HEK293 (cell line): ENCODE measurements around the gene LPIN1.
A peak's percentile ranks its signal among the peaks of the same experiment; 100 is the strongest.

ENCODE experiments used
- KLF16 ChIP-seq: fragments of 450-650 bp; formaldehyde crosslinking; IDR thresholded peaks from 2 replicates; pipeline ENCODE4 v1.5.1; 2017; ENCODE audit warnings: missing biosample characterization, missing genetic modification characterization
- RBAK ChIP-seq: fragments of 450-650 bp; formaldehyde crosslinking; IDR thresholded peaks from 2 replicates; pipeline ENCODE4 v1.5.1; 2016; ENCODE audit warnings: missing biosample characterization, missing genetic modification characterization
- ZBTB7A ChIP-seq: fragments of 450-650 bp; formaldehyde crosslinking; IDR thresholded peaks from 2 replicates; pipeline ENCODE4 v1.5.1; 2016; ENCODE audit warnings: low read depth, missing biosample characterization, missing genetic modification characterization
- ZBTB8A ChIP-seq: fragments of 450-650 bp; formaldehyde crosslinking; IDR thresholded peaks from 2 replicates; pipeline ENCODE4 v1.5.1; 2016; ENCODE audit warnings: missing biosample characterization, missing genetic modification characterization
- ZFHX2 ChIP-seq: fragments of 450-650 bp; formaldehyde crosslinking; conservative IDR thresholded peaks from 2 replicates; pipeline ENCODE4 v1.5.1; 2016; ENCODE audit warnings: missing biosample characterization, missing genetic modification characterization
- ZIC2 ChIP-seq: fragments of 450-650 bp; formaldehyde crosslinking; IDR thresholded peaks from 2 replicates; pipeline ENCODE4 v1.5.1; 2016; ENCODE audit warnings: missing biosample characterization, missing genetic modification characterization
- ZNF133 ChIP-seq: fragments of 450-650 bp; formaldehyde crosslinking; IDR thresholded peaks from 2 replicates; pipeline ENCODE4 v1.5.1; 2016; ENCODE audit warnings: missing biosample characterization, missing genetic modification characterization
- ZNF140 ChIP-seq: fragments of 450-650 bp; formaldehyde crosslinking; IDR thresholded peaks from 2 replicates; pipeline ENCODE4 v1.5.1; 2016; ENCODE audit warnings: missing biosample characterization, missing genetic modification characterization
- ZNF146 ChIP-seq: fragments of 450-650 bp; formaldehyde crosslinking; IDR thresholded peaks from 2 replicates; pipeline ENCODE4 v1.5.1; 2016; ENCODE audit warnings: missing biosample characterization, missing genetic modification characterization
- ZNF16 ChIP-seq: fragments of 450-650 bp; formaldehyde crosslinking; IDR thresholded peaks from 2 replicates; pipeline ENCODE4 v1.5.1; 2016; ENCODE audit warnings: low read depth, missing biosample characterization, missing genetic modification characterization
- ZNF174 ChIP-seq: fragments of 450-650 bp; formaldehyde crosslinking; IDR thresholded peaks from 2 replicates; pipeline ENCODE4 v1.5.0; 2017; ENCODE audit warnings: missing biosample characterization, mild to moderate bottlenecking, missing genetic modification characterization
- ZNF184 ChIP-seq: fragments of 450-650 bp; IDR thresholded peaks from 2 replicates; pipeline ENCODE4 v1.5.1; 2018; ENCODE audit warnings: missing biosample characterization, mild to moderate bottlenecking, missing genetic modification characterization
- ZNF221 ChIP-seq: fragments of 450-650 bp; formaldehyde crosslinking; IDR thresholded peaks from 2 replicates; pipeline ENCODE4 v1.5.1; 2017; ENCODE audit warnings: missing biosample characterization, missing genetic modification characterization, borderline replicate concordance
- ZNF302 ChIP-seq: fragments of 450-650 bp; formaldehyde crosslinking; IDR thresholded peaks from 2 replicates; pipeline ENCODE4 v1.5.1; 2016; ENCODE audit warnings: missing biosample characterization, missing genetic modification characterization, low read depth
- ZNF311 ChIP-seq: fragments of 450-650 bp; formaldehyde crosslinking; IDR thresholded peaks from 2 replicates; pipeline ENCODE4 v1.5.1; 2017; ENCODE audit warnings: missing biosample characterization, missing genetic modification characterization, borderline replicate concordance
- ZNF473 ChIP-seq: fragments of 450-650 bp; formaldehyde crosslinking; IDR thresholded peaks from 2 replicates; pipeline ENCODE4 v1.5.1; 2017; ENCODE audit warnings: missing biosample characterization, missing genetic modification characterization
- ZNF48 ChIP-seq: fragments of 450-650 bp; formaldehyde crosslinking; IDR thresholded peaks from 2 replicates; pipeline ENCODE4 v1.5.1; 2016; ENCODE audit warnings: missing biosample characterization, missing genetic modification characterization
- ZNF596 ChIP-seq: fragments of 450-650 bp; IDR thresholded peaks from 2 replicates; pipeline ENCODE4 v1.5.0; 2018; ENCODE audit warnings: missing biosample characterization, mild to moderate bottlenecking, missing genetic modification characterization, moderate library complexity
- ZNF707 ChIP-seq: fragments of 450-650 bp; formaldehyde crosslinking; IDR thresholded peaks from 2 replicates; pipeline ENCODE4 v1.5.1; 2016; ENCODE audit warnings: missing biosample characterization, missing genetic modification characterization
- ZNF777 ChIP-seq: fragments of 450-650 bp; formaldehyde crosslinking; IDR thresholded peaks from 2 replicates; pipeline ENCODE4 v1.5.1; 2017; ENCODE audit warnings: missing biosample characterization, missing genetic modification characterization, borderline replicate concordance
- ZNF843 ChIP-seq: fragments of 450-650 bp; formaldehyde crosslinking; IDR thresholded peaks from 2 replicates; pipeline ENCODE4 v1.5.1; 2016; ENCODE audit warnings: missing biosample characterization, missing genetic modification characterization
- TF ChIP-seq, protein P1 (sequence below): fragments of 450-650 bp; formaldehyde crosslinking; IDR thresholded peaks from 2 replicates; pipeline ENCODE4 v1.5.1; 2016; ENCODE audit warnings: missing biosample characterization, missing genetic modification characterization
- TF ChIP-seq, protein P2 (sequence below): fragments of 450-650 bp; formaldehyde crosslinking; IDR thresholded peaks from 2 replicates; pipeline ENCODE4 v1.5.1; 2017; ENCODE audit warnings: missing biosample characterization, missing genetic modification characterization
- TF ChIP-seq, protein P3 (sequence below): fragments of 450-650 bp; formaldehyde crosslinking; IDR thresholded peaks from 2 replicates; pipeline ENCODE4 v1.5.1; 2016; ENCODE audit warnings: missing biosample characterization, missing genetic modification characterization
- TF ChIP-seq, protein P4 (sequence below): fragments of 450-650 bp; formaldehyde crosslinking; IDR thresholded peaks from 2 replicates; pipeline ENCODE4 v1.5.1; 2016; ENCODE audit warnings: missing biosample characterization, missing genetic modification characterization
- TF ChIP-seq, protein P5 (sequence below): fragments of 450-650 bp; IDR thresholded peaks from 2 replicates; pipeline ENCODE4 v1.5.1; 2018; ENCODE audit warnings: missing biosample characterization, missing genetic modification characterization
- TF ChIP-seq, protein P6 (sequence below): fragments of 450-650 bp; formaldehyde crosslinking; IDR thresholded peaks from 2 replicates; pipeline ENCODE4 v1.5.1; 2016; ENCODE audit warnings: missing biosample characterization, missing genetic modification characterization

LPIN1 gene

DNA sequence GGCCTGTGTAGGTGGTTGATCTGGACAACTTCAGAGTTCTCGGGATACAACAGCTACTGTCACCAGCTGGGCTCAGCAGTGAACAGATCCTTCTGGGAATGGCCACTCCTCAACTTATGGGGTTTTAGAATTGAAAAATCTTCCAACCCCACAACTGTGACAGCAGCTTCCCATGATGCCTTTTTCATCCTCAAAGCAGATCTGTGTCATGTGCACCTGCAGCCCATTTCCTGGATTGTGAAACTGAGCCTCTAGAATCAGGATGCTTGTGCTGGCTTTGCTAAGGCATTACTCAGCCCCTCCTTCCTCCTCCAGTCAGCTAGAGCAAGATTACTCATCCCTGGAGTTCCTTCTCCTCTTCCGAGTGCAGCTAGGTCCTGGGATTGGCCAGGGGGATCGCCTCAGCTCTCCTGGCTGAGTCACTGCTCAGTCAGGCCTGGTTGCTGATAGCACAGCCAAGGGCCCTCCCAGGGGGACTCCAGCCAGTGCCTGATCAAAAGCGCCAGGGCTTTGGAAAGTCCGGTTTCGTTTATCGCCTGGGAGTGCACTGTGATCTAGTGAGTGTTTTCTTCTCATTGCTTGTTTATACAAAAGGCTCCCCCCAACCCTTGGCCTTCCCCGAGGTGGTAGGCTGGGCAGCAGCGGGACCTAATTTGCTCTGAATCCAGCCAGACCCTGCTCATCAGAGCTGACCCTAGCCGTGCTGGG, 2.4 kb upstream of the LPIN1 start (continued):
- TF ChIP-seq RBAK (tag by site-specific recombination): no peak
- no peak for TF ChIP-seq ZIC2 (tag by site-specific recombination)
- TF ChIP-seq ZNF146 (tag by site-specific recombination): no peak
- no peak for TF ChIP-seq ZNF596 (tag by site-specific recombination)
- no peak for TF ChIP-seq ZNF48 (tag by site-specific recombination)
- TF ChIP-seq, protein P1, sequence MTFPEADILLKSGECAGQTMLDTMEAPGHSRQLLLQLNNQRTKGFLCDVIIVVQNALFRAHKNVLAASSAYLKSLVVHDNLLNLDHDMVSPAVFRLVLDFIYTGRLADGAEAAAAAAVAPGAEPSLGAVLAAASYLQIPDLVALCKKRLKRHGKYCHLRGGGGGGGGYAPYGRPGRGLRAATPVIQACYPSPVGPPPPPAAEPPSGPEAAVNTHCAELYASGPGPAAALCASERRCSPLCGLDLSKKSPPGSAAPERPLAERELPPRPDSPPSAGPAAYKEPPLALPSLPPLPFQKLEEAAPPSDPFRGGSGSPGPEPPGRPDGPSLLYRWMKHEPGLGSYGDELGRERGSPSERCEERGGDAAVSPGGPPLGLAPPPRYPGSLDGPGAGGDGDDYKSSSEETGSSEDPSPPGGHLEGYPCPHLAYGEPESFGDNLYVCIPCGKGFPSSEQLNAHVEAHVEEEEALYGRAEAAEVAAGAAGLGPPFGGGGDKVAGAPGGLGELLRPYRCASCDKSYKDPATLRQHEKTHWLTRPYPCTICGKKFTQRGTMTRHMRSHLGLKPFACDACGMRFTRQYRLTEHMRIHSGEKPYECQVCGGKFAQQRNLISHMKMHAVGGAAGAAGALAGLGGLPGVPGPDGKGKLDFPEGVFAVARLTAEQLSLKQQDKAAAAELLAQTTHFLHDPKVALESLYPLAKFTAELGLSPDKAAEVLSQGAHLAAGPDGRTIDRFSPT (tag by site-specific recombination): no peak
- TF ChIP-seq ZNF843: no peak
- TF ChIP-seq ZBTB7A (tag by site-specific recombination): no peak
- no peak for TF ChIP-seq ZNF302 (tag by site-specific recombination)
- TF ChIP-seq ZNF16 (tag by site-specific recombination): no peak
- no peak for TF ChIP-seq ZNF133 (tag by site-specific recombination)
- no peak; the same call in 1 of the 2 replicates for TF ChIP-seq ZFHX2 (tag by site-specific recombination)
- no peak for TF ChIP-seq ZNF707 (tag by site-specific recombination)
- TF ChIP-seq, protein P2, sequence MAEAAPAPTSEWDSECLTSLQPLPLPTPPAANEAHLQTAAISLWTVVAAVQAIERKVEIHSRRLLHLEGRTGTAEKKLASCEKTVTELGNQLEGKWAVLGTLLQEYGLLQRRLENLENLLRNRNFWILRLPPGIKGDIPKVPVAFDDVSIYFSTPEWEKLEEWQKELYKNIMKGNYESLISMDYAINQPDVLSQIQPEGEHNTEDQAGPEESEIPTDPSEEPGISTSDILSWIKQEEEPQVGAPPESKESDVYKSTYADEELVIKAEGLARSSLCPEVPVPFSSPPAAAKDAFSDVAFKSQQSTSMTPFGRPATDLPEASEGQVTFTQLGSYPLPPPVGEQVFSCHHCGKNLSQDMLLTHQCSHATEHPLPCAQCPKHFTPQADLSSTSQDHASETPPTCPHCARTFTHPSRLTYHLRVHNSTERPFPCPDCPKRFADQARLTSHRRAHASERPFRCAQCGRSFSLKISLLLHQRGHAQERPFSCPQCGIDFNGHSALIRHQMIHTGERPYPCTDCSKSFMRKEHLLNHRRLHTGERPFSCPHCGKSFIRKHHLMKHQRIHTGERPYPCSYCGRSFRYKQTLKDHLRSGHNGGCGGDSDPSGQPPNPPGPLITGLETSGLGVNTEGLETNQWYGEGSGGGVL: no peak
- TF ChIP-seq, protein P3, sequence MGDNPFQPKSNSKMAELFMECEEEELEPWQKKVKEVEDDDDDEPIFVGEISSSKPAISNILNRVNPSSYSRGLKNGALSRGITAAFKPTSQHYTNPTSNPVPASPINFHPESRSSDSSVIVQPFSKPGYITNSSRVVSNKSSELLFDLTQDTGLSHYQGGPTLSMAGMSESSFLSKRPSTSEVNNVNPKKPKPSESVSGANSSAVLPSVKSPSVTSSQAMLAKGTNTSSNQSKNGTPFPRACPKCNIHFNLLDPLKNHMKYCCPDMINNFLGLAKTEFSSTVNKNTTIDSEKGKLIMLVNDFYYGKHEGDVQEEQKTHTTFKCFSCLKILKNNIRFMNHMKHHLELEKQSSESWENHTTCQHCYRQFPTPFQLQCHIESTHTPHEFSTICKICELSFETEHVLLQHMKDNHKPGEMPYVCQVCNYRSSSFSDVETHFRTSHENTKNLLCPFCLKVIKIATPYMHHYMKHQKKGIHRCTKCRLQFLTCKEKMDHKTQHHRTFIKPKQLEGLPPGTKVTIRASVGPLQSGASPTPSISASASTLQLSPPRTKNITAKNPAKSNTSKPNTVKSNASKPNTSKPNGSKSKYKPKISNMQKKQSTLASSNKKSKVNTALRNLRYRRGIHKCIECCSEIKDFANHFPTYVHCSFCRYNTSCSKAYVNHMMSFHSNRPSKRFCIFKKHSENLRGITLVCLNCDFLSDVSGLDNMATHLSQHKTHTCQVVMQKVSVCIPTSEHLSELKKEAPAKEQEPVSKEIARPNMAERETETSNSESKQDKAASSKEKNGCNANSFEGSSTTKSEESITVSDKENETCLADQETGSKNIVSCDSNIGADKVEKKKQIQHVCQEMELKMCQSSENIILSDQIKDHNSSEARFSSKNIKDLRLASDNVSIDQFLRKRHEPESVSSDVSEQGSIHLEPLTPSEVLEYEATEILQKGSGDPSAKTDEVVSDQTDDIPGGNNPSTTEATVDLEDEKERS (tag by site-specific recombination): peak; percentile 91
- TF ChIP-seq ZBTB8A: peak; percentile 38; the same call in 1 of the 2 replicates
- no peak for TF ChIP-seq ZNF174 (tag by site-specific recombination)
- TF ChIP-seq, protein P4, sequence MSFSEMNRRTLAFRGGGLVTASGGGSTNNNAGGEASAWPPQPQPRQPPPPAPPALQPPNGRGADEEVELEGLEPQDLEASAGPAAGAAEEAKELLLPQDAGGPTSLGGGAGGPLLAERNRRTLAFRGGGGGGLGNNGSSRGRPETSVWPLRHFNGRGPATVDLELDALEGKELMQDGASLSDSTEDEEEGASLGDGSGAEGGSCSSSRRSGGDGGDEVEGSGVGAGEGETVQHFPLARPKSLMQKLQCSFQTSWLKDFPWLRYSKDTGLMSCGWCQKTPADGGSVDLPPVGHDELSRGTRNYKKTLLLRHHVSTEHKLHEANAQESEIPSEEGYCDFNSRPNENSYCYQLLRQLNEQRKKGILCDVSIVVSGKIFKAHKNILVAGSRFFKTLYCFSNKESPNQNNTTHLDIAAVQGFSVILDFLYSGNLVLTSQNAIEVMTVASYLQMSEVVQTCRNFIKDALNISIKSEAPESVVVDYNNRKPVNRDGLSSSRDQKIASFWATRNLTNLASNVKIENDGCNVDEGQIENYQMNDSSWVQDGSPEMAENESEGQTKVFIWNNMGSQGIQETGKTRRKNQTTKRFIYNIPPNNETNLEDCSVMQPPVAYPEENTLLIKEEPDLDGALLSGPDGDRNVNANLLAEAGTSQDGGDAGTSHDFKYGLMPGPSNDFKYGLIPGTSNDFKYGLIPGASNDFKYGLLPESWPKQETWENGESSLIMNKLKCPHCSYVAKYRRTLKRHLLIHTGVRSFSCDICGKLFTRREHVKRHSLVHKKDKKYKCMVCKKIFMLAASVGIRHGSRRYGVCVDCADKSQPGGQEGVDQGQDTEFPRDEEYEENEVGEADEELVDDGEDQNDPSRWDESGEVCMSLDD (tag by site-specific recombination): no peak
- TF ChIP-seq ZNF221: no peak
- TF ChIP-seq ZNF777 (tag by site-specific recombination): no peak
- TF ChIP-seq KLF16: peak; percentile 54; the same call in 1 of the 2 replicates
- TF ChIP-seq ZNF473 (tag by site-specific recombination): no peak
- TF ChIP-seq, protein P5, sequence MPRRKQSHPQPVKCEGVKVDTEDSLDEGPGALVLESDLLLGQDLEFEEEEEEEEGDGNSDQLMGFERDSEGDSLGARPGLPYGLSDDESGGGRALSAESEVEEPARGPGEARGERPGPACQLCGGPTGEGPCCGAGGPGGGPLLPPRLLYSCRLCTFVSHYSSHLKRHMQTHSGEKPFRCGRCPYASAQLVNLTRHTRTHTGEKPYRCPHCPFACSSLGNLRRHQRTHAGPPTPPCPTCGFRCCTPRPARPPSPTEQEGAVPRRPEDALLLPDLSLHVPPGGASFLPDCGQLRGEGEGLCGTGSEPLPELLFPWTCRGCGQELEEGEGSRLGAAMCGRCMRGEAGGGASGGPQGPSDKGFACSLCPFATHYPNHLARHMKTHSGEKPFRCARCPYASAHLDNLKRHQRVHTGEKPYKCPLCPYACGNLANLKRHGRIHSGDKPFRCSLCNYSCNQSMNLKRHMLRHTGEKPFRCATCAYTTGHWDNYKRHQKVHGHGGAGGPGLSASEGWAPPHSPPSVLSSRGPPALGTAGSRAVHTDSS (tag by site-specific recombination): 0 out of 2 replicates have a peak, but pooled peaks have one; percentile 39
- TF ChIP-seq ZNF311 (tag by site-specific recombination): no peak
- no peak for TF ChIP-seq ZNF184
- TF ChIP-seq ZNF140: no peak
- TF ChIP-seq, protein P6, sequence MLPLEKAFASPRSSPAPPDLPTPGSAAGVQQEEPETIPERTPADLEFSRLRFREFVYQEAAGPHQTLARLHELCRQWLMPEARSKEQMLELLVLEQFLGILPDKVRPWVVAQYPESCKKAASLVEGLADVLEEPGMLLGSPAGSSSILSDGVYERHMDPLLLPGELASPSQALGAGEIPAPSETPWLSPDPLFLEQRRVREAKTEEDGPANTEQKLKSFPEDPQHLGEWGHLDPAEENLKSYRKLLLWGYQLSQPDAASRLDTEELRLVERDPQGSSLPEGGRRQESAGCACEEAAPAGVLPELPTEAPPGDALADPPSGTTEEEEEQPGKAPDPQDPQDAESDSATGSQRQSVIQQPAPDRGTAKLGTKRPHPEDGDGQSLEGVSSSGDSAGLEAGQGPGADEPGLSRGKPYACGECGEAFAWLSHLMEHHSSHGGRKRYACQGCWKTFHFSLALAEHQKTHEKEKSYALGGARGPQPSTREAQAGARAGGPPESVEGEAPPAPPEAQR (tag by site-specific recombination): no peak
